Thyroid gland (tissue), 4 donors: ENCODE data around the gene MTUS2.

Experiments
- CTCF ChIP-seq, 6 experiments: fragments of 200-600 bp in 3 of 6; fragments of 450-650 bp in 3 of 6; sonication (generic) in 3 of 6; IDR thresholded peaks; one replicate each; pipeline ENCODE4 v1.5.1; 2016 to 2019; ENCODE audit warnings: antibody characterized with exemption in 6 of 6, mild to moderate bottlenecking in 2 of 6, inconsistent platforms in 1 of 6, moderate library complexity in 1 of 6
- POLR2A ChIP-seq, 2 donors: fragments of 450-650 bp; IDR thresholded peaks; one replicate each; pipeline ENCODE4 v1.6.1; 2017; ENCODE audit warnings: antibody characterized with exemption in 2 of 2, mild to moderate bottlenecking in 2 of 2, moderate library complexity in 1 of 2

- no peak for TF ChIP-seq CTCF (IDR thresholded peaks at IDR 0.05)
- no peak for TF ChIP-seq POLR2A (IDR thresholded peaks at IDR 0.05)
Measured at GRCh38 chr13:28981530-28981929, 161.4 kb downstream of the MTUS2 start.
